HG02642 (cell line): ENCODE results near the gene ATOH7.
"Not testable (repeated sequence)": the region's sequence is repeated elsewhere in the genome, so short reads cannot be mapped to it uniquely, and the experiment has no call there.

Experiments used
- ATAC-seq: cut with Tn5 transposase; IDR thresholded peaks from one replicate; pipeline ENCODE4 v1.9.1; 2021; ENCODE audit warnings: mild to moderate bottlenecking; ENCODE audit not compliant: unreplicated experiment, poor library complexity

Gene ATOH7

DNA sequence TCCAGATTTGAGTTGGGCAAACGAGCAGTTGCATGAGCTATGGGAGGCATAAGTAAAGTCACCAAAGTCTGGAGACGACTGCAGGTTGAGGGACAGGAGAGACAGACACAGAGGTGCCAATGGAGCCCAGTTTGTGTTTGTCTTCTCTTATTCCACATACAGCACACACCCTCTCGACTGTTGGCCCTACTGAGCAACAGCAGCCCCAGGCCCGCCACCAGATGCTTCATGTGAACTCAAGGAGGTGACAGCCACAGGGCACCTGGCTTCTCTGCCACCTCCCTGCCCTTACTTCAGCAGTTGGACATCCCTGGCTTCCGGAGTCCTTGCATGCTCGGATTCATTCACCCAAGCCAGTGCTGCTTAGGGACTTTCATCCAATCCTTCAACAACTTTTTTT lies 6.5 kb upstream of the ATOH7 start:
- ATAC-seq, result no peak

DNA sequence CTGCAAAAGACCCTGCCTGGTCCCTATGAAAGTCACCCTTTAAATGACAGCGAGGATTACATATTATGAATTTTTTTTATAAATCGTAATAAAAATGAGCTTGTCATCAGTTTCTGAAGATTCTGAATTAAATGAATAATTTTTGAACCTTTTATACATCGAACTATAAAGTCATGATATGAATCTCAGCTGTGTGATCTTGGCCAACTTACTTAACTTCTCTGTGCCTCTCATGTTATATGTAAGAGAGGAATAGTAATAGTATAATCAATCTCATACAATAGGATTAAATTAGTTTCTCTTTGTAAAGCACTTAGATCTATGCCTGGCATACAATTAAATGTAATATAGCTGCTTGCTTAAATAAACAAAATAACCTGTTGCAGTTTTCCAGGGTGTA lies 5.3 kb upstream of the ATOH7 start:
- ATAC-seq, result no peak

DNA sequence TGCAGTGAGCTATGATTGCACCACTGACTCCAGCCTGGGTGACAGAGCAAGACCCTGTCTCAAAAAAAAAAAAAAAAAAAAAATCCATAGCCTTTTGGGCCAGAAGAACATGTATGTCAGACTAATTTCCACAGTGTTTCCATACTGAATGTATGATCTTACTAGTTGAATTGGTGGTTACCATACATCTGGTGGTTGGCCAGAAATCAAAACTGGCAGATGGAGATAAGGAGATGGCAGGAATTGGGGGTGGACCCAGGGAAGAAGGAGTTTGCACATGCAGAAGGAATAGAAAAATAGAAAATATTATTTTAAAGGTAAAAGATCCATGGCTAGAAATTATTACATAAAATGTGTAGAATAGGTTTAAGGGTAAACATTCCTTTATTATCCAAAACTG lies 3.7 kb upstream of the ATOH7 start:
- no peak for ATAC-seq

DNA sequence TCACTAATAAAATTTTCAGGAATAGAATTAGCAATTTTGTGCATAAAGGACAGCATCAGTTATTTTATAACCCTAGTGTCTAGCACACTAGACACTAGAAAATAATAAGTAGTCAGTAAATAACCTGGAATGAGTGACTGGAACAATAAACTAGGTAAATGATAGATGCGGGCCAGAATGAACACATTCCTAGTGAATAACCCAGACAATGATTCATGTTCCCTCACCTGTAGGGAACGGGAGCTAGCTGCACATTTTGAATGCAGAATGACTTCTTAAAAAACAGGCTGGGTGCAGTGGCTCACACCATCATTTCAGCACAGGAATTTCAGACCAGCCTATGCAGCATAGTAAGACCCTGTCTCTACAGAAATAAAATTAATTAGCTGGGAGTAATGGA lies 3.2 kb upstream of the ATOH7 start:
- ATAC-seq, result no peak

DNA sequence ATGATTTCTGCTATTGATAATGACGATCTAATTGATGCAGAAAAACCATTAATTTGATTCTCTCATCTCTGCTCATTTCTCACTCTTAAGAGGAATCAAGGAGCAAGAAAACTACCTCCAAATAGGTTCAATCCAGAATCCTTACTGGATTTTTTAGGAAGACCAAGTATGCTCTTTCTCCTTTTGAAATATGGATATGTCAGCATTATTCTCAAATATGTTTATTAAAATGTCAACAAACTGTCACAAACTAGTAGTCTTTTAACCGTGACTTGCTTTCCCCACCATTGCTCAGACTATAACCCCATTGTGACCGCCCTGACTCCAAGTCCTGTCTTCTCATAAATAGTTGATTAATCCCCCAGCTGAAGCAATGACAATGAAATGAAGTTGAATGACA lies 1.1 kb upstream of the ATOH7 start:
- ATAC-seq, result no peak

DNA sequence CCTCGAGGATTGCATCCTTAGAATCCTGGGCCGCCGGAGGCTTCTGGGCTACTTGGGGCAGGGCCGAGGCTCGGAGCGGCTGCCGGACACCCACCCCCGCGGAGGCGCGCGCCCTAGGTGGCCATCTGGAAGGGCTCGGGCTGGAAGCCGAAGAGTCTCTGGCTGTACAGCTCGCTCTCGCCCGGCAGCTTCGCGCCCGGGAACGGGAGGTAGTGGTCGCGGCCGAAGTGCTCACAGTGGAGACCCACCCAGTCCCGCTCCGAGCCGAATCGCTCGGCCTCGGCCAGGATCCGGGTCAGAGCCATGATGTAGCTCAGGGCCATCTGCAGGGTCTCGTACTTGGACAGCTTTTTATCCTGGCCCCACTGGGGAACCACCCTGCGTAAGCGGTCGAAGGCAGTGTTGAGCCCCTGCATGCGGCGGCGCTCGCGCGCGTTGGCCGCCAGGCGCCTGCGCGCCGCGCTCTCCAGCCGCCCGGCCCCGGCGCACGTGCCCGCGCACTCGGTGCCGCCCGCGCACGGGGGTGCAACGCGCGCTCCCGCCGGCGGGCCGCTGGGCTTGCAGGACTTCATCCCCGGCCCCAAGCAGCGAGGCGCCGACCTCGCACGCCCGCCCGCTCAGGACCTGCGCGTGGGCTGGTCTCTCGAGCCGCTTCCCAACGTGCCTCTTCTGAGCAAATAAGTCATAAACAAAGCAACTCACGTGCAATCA lies 652 bp downstream of the ATOH7 start:
- peak; percentile 95 for ATAC-seq

DNA sequence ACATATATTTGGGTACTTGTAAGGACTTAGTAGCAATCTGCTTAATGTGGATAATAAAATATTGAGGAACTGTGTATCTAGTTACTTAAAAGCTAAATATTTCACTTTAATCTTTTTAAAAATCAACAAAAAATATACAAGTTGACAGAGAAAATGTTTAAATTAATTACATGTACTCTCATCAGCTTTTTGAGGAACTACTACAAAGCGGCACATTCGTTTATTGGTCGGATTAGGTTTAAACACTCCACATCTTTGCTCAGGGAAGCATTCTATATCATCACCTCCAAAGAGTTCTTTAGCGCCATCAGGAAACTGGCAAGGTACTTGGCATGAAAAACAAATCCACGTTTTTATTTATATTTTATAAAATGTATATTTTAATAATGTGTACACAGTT lies 1.6 kb downstream of the ATOH7 start:
- ATAC-seq, result no peak

DNA sequence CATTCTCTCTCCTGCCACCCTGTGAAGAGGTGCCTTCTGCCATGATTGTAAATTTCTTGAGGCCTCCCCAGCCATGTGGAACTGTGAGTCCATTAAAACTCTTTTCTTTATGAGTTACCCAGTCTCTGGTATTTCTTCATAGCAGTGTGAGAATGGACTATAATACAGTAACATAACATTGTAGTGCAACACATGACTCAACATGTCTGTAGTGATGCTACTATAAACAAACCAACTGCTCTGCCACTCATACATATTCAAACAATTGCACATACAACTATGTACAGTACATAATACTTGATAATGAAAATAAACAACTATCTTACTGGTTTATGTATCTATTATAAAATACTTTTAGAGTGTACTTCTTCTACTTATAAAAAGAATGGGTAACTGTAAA lies 7.1 kb downstream of the ATOH7 start:
- ATAC-seq, result no peak

DNA sequence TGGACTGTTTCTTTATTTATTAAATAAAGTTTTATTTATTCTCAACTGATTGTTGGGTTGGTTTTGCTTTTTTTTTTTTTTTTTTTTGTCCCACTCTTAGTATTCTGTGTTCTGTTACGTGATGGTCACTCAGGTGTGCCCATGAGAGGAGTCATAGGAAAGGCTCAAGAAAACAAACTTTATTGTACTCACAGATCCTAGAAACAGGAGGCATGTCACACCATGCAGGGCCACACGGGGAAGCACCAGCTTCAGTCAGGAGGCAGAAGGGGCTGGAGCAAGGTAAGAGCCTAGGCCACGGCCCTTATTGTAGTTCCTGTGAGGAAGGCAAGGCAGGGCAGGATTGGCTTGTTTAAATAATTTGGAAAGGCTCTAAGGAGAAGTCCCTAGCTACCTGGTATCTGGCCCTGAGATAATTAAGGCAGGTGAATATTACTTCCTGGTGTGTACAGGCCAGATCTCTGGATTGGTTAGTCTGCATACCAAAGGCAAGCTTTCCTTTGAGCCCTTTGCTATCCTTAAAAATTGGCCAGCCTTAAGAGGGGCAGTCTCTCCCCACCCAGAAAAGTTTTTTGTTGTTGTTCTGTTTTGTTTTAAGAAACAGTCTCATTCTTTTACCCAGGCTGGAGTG lies 8.3 kb downstream of the ATOH7 start:
- ATAC-seq, result no peak

DNA sequence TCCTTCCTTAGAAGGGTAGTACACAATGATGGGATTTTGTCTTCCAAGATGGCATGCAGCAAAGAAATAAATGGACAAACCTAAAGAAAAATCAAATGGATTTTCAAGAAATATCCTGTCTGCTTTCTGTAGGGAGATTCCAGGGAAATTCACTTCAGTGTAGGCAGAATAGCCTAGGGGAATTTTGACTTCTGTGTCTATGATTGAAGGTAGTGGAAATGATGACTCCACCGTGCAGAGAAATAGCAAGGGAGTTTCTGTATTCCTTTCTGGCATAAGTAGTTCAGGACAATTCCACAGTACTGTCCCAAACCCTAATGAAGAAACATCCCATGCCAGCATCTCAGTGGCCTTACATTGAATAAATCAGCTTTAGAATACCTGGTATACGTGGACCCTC lies 9.5 kb downstream of the ATOH7 start:
- no peak for ATAC-seq

DNA sequence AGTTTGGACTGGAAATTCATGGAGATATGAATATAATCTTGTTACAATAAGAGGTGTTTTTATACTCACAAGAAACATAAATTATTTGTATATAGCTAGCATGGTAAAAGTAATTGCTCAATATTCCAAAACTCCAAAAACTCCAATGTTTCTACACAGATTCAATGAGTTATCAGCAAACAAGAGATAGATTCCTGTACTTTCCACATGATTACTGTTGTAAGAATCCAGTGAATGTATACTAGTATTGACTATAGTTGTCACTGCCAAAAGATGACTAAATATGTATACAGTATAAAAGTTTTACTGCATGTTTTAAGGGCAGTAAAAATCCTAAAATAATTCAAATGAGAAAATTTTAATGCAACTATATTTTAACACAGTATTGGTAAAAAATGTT lies 10.7 kb downstream of the ATOH7 start:
- no peak for ATAC-seq

DNA sequence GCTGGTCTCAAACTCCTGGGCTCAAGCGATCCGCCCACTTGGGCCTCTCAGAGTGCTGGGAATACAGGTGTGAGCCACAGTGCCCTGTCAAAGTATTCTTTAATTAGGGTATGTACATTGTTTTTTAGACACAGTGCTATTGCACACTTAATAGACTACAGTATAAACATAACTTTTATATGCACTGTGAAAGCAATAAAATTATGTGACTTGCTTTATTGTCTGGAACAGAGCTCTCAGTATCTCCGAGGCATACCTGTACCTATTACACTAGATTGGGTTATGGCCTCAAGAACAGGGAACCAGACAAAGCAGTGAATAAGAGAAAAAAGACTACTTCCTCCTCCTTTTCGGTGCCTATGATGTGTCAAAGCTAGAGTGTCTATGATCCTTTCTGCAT lies 13.1 kb downstream of the ATOH7 start:
- no peak for ATAC-seq

DNA sequence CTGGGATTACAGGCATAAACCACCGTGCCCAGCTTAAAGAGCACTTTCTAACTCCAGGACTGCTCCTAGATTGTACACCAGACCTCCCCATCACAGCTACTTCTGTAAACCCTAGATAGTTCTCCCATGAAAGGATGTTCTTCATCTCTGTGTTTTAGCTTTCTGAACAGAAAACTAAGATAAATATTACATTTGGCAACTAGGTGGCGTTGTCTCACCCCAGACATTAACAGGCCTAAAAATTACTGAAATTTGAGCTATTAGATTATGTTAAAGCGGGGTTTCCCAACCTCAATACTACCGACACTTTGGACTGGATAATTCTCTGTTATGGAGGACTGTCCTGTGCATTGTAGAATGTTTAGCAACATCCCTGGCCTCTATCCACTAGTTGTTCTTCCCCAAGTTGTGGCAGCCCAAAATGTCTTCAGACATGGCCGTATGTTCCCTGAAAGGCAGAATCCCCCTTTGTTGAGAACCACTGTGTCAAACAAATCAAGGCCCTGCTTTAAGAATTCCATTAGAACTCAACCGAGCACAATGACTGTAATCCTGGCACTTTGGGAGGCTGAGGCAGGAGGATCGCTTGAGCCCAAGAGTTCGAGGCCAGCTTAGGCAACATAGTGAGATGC lies 19.1 kb downstream of the ATOH7 start:
- no peak for ATAC-seq

DNA sequence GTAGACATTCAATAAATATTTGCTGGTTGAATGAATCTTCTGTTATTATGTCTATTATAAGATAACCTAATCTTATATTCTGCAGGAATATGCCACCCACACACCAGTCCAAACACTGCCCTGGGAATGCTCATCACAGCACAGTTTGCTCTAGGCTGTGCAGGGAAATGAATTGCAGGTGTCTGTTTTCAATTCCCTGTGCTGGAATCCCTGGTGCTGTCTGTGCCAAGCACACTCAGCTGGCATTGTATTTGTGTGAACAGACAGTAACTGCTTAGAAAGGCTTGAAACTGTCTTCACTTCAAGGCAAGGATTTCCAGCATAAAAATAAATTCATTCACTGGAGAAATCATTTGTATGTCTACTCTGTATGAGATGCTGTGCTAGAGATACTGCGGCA lies 20.2 kb downstream of the ATOH7 start:
- no peak for ATAC-seq

DNA sequence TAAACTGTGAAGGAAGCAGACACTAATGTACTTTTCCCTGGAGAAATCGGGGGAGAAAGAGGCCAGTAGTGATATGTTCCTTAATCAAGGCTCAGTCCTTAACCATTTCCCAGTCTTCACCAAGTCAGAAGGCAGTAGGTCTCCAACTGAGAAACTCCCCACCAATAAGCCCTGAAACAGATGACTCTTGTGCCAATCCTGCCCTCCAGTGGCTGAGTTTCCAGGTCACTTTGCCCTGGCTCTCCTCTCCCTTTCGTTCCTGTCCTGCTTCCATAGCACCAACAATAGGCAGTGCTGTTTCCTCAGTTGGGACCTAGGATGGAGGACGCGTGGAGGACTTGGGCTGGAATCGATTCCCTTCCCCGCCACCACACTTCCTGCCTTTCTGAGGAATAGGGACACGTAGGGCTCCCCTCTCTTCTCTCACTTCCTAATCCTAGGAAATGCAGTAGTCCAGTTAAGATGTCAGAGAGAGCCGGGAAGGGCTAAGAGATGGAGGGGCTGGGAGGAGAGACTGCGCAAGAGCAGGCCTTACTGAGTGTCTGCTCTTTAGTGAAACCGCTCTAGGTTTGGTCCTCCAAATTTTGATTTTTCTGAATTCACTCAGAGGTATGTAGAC lies 23.4 kb downstream of the ATOH7 start:
- no peak for ATAC-seq

DNA sequence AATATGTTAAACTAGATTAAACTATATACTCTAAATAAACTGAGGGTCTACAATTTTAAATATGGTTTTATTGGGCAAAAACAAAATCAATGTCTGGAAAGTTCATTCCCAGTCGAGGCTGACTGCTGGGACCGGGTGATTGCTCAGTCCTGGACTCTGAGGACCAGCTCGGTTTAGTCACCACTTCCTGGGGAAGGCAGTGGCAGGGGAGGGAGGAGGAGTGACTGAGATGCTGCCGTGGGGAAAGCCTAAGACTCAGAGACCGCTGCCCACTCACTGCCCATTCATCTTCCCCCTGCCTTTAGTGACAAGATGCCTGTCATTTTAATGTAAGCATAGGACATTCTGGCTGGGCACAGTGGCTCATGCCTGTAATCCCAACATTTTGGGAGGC lies 29.0 kb downstream of the ATOH7 start:
- no peak for ATAC-seq

DNA sequence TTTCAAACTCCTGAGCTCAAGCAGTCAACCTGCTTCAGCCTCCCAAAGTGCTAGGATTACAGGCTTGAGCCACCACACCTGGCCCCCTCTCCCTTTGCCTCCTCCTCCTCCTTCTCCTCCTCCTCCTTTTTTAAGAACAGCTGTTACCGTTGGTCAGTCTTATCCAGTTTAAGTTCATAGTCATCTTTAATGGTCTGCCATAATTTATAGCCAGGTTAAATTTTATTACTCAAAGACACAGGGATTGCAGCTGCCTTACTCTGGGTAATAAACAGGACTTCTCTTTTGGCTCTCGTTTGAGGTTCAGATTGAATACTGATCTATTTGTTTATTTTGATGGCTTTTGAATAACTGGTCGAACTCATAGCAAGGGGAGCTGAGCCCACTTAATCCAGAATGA lies 35.2 kb downstream of the ATOH7 start:
- no peak for ATAC-seq

DNA sequence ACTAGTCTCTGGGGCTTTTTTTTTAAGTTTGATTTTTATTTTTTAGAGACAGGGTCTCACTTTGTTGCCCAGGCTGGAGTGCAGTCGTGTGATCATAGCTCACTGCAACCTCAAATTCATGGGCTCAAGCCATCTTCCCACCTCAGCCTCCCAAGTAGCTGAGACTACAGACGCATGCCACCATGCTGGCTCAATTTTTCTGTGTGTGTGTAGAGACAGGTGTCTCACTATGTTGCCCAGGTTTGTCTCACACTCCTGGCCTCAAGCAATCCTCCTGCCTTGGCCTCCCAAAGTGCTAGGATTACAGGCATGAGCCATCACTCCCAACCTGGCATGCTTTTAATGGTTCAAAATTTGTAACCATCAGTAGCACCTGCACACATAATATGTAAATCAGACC lies 36.1 kb downstream of the ATOH7 start:
- ATAC-seq, result not testable (repeated sequence)

DNA sequence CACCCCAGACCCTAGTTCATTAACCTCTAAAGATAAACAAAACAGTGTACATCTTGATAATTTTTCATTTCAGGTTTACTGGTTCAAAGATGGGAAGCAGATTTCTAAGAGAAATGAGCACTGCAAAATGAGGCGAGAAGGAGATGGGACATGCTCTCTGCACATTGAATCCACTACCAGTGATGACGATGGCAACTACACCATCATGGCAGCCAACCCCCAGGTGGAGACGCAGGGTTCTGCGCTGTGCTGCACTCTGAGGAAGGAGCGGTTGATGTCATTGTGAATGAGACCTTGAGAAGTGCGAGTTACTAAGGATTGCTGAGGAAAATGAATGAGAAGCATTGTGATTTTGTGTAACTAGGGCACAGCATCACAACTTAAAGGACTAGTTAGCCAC lies 37.6 kb downstream of the ATOH7 start:
- ATAC-seq, result no peak

DNA sequence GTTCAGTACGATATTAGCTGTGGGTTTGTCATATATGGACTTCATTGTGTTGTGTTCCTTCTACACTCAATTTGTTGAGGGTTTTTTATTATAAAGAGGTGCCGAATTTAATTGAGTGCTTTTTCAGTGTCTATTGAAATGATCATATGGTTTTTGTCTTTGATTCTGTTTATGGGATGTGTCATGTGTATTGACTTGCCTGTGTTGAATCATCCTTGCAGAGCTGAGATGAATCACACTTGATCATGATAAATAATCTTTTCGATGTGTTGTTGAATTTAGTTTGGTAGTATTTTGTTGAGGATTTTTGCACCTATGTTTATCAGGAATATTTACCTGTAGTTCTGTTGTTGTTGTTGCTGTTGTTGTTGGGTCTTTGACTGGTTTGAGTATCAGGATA lies 39.8 kb downstream of the ATOH7 start:
- ATAC-seq, result no peak

DNA sequence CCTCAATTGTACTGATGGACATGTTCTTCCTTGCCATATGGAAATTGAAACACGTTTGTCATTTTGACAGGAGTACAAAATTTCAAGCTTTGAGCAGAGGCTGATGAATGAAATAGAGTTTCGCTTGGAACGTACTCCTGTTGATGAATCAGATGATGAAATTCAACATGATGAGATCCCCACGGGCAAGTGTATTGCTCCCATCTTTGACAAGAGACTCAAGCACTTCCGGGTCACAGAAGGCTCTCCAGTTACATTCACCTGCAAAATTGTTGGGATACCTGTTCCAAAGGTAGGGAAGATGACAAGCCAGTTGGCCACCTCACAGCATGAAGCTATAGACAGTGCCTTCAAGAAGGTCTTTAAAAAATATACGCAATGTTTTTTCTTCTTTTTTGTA lies 43.1 kb downstream of the ATOH7 start:
- no peak for ATAC-seq

DNA sequence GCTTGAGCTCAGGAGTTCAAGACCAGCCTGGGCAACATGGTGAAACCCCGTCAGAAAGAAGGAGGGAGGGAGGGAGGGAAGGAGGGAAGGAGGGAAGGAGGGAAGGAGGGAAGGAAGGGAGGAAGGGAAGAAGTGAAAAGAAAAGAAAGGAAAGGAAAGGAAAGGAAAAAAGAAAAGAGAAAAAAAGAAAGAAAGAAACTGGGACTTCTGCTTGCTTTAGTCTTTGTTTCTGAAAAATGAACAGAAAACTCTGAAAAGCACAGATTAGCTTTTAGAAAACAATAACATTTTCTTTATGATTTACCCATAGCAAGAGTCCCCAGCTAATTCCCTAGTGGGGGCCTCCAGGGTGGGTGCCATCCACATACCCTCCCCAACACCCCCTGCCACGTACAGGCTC lies 46.8 kb downstream of the ATOH7 start:
- no peak for ATAC-seq
